NB4 (cell line): ENCODE data around the gene ZNF239.
"Not testable (repeated sequence)": the region's sequence is repeated elsewhere in the genome, so short reads cannot be mapped to it uniquely, and the experiment has no call there.

Source experiments
- DNase-seq: peaks from one replicate; pipeline ENCODE4 v3.0.0; 2010; ENCODE audit warnings: low read depth
- H3K4me3 ChIP-seq: one replicate; pipeline ENCODE4 v1.5.1; 2011; ENCODE audit warnings: mild to moderate bottlenecking, low read depth, low read length, moderate library complexity
- MYC ChIP-seq: IDR thresholded peaks from 2 replicates; pipeline ENCODE4 v1.6.1; 2011; ENCODE audit warnings: low read depth, low read length
- POLR2A ChIP-seq: IDR thresholded peaks from 2 replicates; pipeline ENCODE4 v1.6.1; 2011; ENCODE audit warnings: mild to moderate bottlenecking; ENCODE audit not compliant: insufficient read length; ENCODE audit errors: extremely low read depth
- TF ChIP-seq, protein P1 (sequence below): IDR thresholded peaks from 2 replicates; pipeline ENCODE4 v1.6.1; 2011; ENCODE audit warnings: low read depth, low read length
- TF ChIP-seq, protein P2 (sequence below): IDR thresholded peaks from one replicate; pipeline ENCODE4 v1.5.1; 2012; ENCODE audit warnings: low read depth, low read length

ZNF239 gene

DNA sequence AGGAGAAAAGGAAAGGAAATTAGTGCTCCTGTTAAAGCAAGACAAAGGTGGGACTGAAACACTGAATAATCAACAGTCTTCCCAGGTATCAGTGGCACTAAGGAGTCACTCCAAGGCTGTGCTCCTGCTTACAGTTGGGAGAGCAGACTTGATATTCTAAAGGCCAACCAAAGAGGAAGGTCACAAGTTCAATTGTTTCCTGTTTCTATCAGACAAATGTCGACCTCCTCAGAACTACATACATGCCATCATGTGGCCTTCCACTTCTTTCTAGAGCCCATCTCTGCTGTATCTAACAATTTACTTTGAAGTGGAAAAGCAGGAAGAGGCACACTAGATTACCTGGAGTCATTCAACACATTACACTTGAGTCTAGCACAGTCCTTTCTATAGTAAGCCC, 3.4 kb downstream of the ZNF239 start:
- DNase-seq: peak; percentile 44
- TF ChIP-seq POLR2A (no peak), MYC (no peak)
- TF ChIP-seq, protein P1, sequence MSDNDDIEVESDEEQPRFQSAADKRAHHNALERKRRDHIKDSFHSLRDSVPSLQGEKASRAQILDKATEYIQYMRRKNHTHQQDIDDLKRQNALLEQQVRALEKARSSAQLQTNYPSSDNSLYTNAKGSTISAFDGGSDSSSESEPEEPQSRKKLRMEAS: no peak
- TF ChIP-seq, protein P2, sequence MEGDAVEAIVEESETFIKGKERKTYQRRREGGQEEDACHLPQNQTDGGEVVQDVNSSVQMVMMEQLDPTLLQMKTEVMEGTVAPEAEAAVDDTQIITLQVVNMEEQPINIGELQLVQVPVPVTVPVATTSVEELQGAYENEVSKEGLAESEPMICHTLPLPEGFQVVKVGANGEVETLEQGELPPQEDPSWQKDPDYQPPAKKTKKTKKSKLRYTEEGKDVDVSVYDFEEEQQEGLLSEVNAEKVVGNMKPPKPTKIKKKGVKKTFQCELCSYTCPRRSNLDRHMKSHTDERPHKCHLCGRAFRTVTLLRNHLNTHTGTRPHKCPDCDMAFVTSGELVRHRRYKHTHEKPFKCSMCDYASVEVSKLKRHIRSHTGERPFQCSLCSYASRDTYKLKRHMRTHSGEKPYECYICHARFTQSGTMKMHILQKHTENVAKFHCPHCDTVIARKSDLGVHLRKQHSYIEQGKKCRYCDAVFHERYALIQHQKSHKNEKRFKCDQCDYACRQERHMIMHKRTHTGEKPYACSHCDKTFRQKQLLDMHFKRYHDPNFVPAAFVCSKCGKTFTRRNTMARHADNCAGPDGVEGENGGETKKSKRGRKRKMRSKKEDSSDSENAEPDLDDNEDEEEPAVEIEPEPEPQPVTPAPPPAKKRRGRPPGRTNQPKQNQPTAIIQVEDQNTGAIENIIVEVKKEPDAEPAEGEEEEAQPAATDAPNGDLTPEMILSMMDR: no peak
- no peak overlapping the region for H3K4me3 ChIP-seq

DNA sequence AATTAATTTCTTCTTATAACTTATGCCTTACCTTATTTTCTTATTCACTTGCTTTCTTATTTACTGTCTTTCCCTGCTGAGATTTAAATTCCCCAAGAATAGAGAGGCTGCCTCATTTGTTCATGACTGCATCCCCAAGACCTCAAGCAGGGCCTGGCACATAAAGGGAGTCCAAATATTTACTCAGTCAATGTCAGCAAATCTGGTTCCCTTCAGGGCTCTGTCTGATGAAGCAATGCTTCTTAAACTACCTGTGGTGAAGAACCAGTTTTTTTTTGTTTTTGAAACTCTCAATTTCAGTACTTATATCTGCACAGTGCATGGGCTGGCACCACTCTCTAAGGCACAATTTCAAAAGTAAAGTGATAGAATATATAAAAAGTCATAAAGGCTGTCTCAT, 4.7 kb downstream of the ZNF239 start:
- H3K4me3 ChIP-seq: no peak overlapping the region
- DNase-seq: no peak
- TF ChIP-seq, protein P1: no peak
- no peak for TF ChIP-seq MYC
- TF ChIP-seq, protein P2: no peak
- TF ChIP-seq POLR2A: no peak

DNA sequence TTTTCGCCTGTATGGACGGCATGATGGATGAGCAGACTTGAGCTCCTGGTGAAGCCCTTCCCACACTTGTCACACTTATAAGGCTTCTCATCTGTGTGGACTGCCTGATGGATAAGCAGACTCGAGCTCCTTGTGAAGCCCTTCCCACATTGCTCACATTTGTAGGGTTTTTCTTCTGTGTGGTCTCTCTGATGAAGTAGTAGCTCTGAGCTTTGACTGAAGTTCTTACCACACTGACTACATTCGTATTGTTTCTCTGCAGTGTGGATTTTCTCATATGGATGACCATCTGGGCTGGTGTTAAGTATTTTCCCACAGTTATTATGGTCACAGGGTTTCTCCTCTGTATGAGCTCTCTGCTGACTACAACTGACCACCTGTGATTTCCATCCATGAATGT, 17.2 kb downstream of the ZNF239 start:
- DNase-seq: no peak
- TF ChIP-seq MYC (no peak), POLR2A (no peak)
- TF ChIP-seq, protein P1: no peak
- TF ChIP-seq, protein P2: no peak
- no peak overlapping the region for H3K4me3 ChIP-seq

DNA sequence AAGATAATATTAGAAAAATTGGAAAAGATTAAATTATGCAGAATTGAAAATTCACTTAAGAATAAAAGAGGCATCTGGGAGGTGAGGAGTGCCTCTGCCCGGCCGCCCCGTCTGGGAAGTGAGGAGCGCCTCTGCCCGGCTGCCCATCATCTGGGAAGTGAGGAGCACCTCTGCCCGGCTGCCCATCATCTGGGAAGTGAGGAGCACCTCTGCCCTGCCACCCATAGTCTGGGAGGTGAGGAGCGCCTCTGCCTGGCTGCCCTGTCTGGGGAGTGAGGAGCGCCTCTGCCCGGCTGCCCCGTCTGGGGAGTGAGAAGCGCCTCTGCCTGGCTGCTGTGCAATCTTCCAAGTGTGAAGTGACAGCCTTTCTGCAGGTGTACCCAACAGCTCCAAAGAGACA, 30.7 kb downstream of the ZNF239 start:
- not testable (repeated sequence) for DNase-seq, H3K4me3 ChIP-seq

DNA sequence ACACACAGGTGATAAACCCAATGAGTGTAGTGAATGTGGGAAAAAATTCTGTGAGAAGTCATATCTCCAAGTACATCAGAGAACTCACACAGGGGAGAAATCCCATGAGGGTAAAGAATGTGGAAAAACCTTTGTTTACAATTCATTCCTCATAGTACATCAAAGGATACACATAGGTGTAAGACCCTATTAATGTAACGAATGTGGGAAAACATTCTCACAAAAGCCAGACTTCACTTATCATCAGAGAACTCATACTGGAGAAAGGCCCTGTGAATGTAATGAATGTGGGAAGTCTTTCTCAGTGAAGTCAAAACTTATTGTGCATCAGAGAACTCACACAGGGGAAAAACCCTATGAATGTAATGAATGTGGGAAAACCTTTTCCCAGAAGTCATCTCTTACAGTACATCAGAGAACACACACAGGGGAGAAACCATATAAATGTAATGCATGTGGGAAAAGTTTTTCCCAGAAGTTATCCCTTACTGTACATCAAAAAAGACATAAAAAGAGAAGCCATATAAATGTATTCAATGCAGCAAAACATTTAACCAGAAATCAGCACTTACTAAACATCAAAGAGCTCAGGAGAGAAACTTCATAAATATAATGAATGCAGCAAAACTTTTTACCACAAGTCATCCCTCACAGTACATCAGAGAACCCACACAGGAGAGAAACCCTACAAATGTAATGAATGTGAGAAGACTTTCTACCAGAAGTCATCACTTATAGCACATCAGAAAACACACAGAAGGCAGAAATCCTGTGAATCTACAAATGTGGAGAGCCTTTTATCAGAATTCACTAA, 49.8 kb downstream of the ZNF239 start:
- no peak for TF ChIP-seq POLR2A
- H3K4me3 ChIP-seq: no peak overlapping the region

More for the DNA sequence above, 49.8 kb downstream of the ZNF239 start:
- DNase-seq: no peak
